Neuronal stem cell (in vitro differentiated cells): ENCODE data around the gene PSMD1.

Experiments
- DNase-seq: peaks from one replicate; pipeline ENCODE4 v3.0.0-alpha.2; 2013; ENCODE audit warnings: low spot score
- H2AFZ ChIP-seq: one replicate; pipeline ENCODE4 v1.6.1; 2013; ENCODE audit warnings: mild to moderate bottlenecking, low read length, inconsistent platforms
- H2AK5ac ChIP-seq: 2 replicates; pipeline ENCODE4 v1.6.1; 2013; ENCODE audit warnings: low read depth, mild to moderate bottlenecking, inconsistent platforms, low read length, moderate library complexity, mixed read lengths
- H2BK120ac ChIP-seq: 2 replicates; pipeline ENCODE4 v1.6.1; 2013; ENCODE audit warnings: low read depth, mild to moderate bottlenecking, inconsistent platforms, low read length, moderate library complexity, mixed read lengths
- H2BK12ac ChIP-seq: one replicate; pipeline ENCODE4 v1.6.1; 2013; ENCODE audit warnings: low read length, inconsistent platforms
- H2BK15ac ChIP-seq: 2 replicates; pipeline ENCODE4 v1.6.1; 2013; ENCODE audit warnings: mild to moderate bottlenecking, low read length, inconsistent platforms, mixed read lengths
- H2BK5ac ChIP-seq: one replicate; pipeline ENCODE4 v1.6.1; 2013; ENCODE audit warnings: inconsistent platforms, mild to moderate bottlenecking, low read length, moderate library complexity
- H3K14ac ChIP-seq: one replicate; pipeline ENCODE4 v1.6.1; 2013; ENCODE audit warnings: low read length, inconsistent platforms
- H3K18ac ChIP-seq: 2 replicates; pipeline ENCODE4 v1.6.1; 2013; ENCODE audit warnings: low read length, inconsistent platforms
- H3K23ac ChIP-seq: 2 replicates; pipeline ENCODE4 v1.6.1; 2013; ENCODE audit warnings: low read depth, mild to moderate bottlenecking, mixed read lengths, low read length, inconsistent platforms; ENCODE audit not compliant: poor library complexity
- H3K27ac ChIP-seq: replicated peaks from 3 replicates; pipeline ENCODE4 v1.5.1; 2013; ENCODE audit warnings: low read length, inconsistent platforms
- H3K27me3 ChIP-seq, 3 experiments: 2 replicates each; pipeline ENCODE4 v1.6.1; 2013; ENCODE audit warnings: low read length in 3 of 3, mild to moderate bottlenecking in 2 of 3, inconsistent platforms in 1 of 3, low read depth in 1 of 3, mixed read lengths in 1 of 3, moderate library complexity in 1 of 3; ENCODE audit not compliant: control insufficient read depth in 3 of 3, insufficient read depth in 3 of 3
- H3K36me3 ChIP-seq, 2 donors: replicated peaks in 1 of 2; 2 replicates each; pipeline ENCODE4 v1.6.1; 2013; ENCODE audit warnings: low read length in 2 of 2; ENCODE audit not compliant: control insufficient read depth in 2 of 2, insufficient read depth in 2 of 2
- H3K4ac ChIP-seq: 2 replicates; pipeline ENCODE4 v1.6.1; 2013; ENCODE audit warnings: inconsistent platforms, mild to moderate bottlenecking, low read length, moderate library complexity
- H3K4me1 ChIP-seq, 2 donors: 1 replicate in 1 of 2; 2 replicates in 1 of 2; pipeline ENCODE4 v1.6.1; 2013; ENCODE audit warnings: low read length in 2 of 2, low read depth in 1 of 2; ENCODE audit not compliant: control insufficient read depth in 2 of 2, insufficient read depth in 1 of 2
- H3K4me2 ChIP-seq: one replicate; pipeline ENCODE4 v1.6.1; 2013; ENCODE audit warnings: mild to moderate bottlenecking, low read length, inconsistent platforms; ENCODE audit not compliant: insufficient read depth, poor library complexity, severe bottlenecking
- H3K4me3 ChIP-seq, 2 donors: 2 replicates each; pipeline ENCODE4 v1.5.1; 2013; ENCODE audit warnings: low read length in 2 of 2, mild to moderate bottlenecking in 2 of 2, inconsistent platforms in 1 of 2, moderate library complexity in 1 of 2
- H3K79me1 ChIP-seq: one replicate; pipeline ENCODE4 v1.6.1; 2013; ENCODE audit warnings: low read depth, mild to moderate bottlenecking, inconsistent platforms, low read length, moderate library complexity
- H3K9ac ChIP-seq: one replicate; pipeline ENCODE4 v1.6.1; 2013; ENCODE audit warnings: mild to moderate bottlenecking, low read depth, low read length, inconsistent platforms; ENCODE audit not compliant: poor library complexity
- H3K9me3 ChIP-seq, 2 donors: replicated peaks in 1 of 2; 2 replicates each; pipeline versions ENCODE3 to v1.6.1; 2013; ENCODE audit warnings: low read length in 2 of 2, mild to moderate bottlenecking in 2 of 2, inconsistent platforms in 1 of 2, low read depth in 1 of 2, mixed read lengths in 1 of 2, moderate library complexity in 1 of 2; ENCODE audit not compliant: control insufficient read depth in 2 of 2, insufficient read depth in 1 of 2
- H4K8ac ChIP-seq: one replicate; pipeline ENCODE4 v1.6.1; 2013; ENCODE audit warnings: low read depth, mild to moderate bottlenecking, inconsistent platforms, low read length, moderate library complexity
- H4K91ac ChIP-seq: one replicate; pipeline ENCODE4 v1.6.1; 2013; ENCODE audit warnings: low read length, low read depth, mild to moderate bottlenecking, inconsistent platforms; ENCODE audit not compliant: poor library complexity
- WGBS, 2 donors: extraction: QIAGEN DNeasy Blood & Tissue Kit; methylation state at CpG; one replicate each; pipeline ENCODE4 v1.1.7; 2013; ENCODE audit warnings: missing lambda C conversion rate in 2 of 2, mixed read lengths in 1 of 2; ENCODE audit not compliant: insufficient read length in 2 of 2, insufficient replicate concordance in 1 of 2; ENCODE audit errors: extremely low coverage in 2 of 2; 5-methylcytosine and 5-hydroxymethylcytosine counted together

PSMD1 gene

DNA sequence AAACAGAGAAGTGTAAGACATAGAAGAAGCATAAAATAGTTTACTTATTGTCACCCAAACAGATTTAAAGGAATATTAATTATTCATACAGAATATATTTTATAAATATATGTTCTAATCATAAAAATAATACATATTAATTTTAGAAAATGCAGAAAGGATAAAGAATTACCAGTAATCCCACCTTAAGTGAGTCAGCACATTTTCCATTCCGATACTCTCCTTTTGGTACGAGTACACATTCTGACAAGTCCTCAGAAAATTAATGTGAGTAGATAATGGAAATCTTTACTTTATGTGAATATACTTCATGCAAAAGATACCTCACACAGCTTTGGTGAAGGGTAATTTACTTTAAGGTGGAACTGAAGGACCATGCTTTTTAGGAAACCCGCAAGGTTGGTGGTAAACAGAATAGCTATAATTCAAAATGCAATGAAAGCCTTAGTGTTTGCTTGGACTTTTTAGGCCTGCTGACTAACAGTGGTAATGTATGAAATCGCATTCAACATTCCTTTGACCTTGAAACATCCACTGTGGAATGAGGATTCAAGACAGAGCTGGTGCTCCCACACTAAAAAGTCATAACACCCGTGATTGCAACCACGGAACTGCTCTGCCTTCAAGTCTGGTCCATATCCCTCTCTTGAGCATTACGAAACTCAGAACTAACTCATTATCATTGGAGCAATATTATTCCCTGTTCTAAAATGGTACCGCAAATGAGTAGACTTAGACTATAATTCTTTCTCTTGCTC lies 96.3 kb downstream of the PSMD1 start:
- Histone ChIP-seq H3K27ac (no peak overlapping the region), H3K18ac (no peak overlapping the region), H2BK15ac (no peak overlapping the region), H2BK12ac (no peak overlapping the region), H2AFZ (no peak overlapping the region), H2BK120ac (no peak overlapping the region), H3K4me2 (no peak overlapping the region), H2AK5ac (no peak overlapping the region), H3K4ac (no peak overlapping the region), H3K9me3 (no peaks in the 10 kb centered on the region), H3K9ac (no peak overlapping the region), H3K23ac (no peak overlapping the region), H3K79me1 (no peaks in the 10 kb centered on the region), H4K91ac (no peak overlapping the region), H4K8ac (no peak overlapping the region), H3K36me3 (peaks cover 10 to 84% of the 10 kb centered on the region in 2 donors), H3K4me1 (no peaks in the 10 kb centered on the region), H3K14ac (no peak overlapping the region), H3K4me3 (no peak overlapping the region), H3K27me3 (no peaks in the 10 kb centered on the region), H2BK5ac (no peak overlapping the region)
- no peak for DNase-seq
- WGBS, 2 donors = no CpG with 5 or more reads among the region's 8 CpGs

DNA sequence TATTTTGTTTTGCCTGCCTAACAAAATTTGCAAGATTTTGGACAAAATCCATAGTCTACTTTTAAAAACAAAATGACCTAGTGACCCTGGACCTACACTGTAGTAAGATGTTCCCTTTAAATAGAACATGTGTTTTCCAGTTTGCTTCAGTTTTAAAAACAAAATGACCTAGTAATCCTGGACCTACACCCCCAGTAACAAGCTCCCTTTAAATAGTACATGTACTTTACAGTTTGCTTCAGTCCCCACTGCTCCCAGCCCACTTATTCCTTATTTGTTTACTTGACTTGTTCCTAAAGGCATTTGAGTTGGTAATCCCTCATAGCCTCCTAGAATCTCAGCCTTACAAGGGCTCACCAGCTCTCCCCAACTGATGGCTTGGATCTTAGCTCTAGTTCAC lies 102.6 kb downstream of the PSMD1 start:
- Histone ChIP-seq H3K23ac (no peak overlapping the region), H2AFZ (no peak overlapping the region), H3K14ac (no peak overlapping the region), H4K91ac (no peak overlapping the region), H2BK15ac (no peak overlapping the region), H3K4me1 (no peaks in the 10 kb centered on the region), H2BK5ac (no peak overlapping the region), H3K79me1 (no peaks in the 10 kb centered on the region), H2BK120ac (no peak overlapping the region), H2AK5ac (no peak overlapping the region), H3K4me2 (no peak overlapping the region), H3K18ac (no peak overlapping the region), H4K8ac (no peak overlapping the region), H3K36me3 (peaks cover 2 to 83% of the 10 kb centered on the region in 2 donors), H3K4me3 (no peak overlapping the region), H3K27ac (no peak overlapping the region), H2BK12ac (no peak overlapping the region), H3K9me3 (no peaks in the 10 kb centered on the region), H3K27me3 (no peaks in the 10 kb centered on the region), H3K4ac (no peak overlapping the region), H3K9ac (no peak overlapping the region)
- no peak for DNase-seq

DNA sequence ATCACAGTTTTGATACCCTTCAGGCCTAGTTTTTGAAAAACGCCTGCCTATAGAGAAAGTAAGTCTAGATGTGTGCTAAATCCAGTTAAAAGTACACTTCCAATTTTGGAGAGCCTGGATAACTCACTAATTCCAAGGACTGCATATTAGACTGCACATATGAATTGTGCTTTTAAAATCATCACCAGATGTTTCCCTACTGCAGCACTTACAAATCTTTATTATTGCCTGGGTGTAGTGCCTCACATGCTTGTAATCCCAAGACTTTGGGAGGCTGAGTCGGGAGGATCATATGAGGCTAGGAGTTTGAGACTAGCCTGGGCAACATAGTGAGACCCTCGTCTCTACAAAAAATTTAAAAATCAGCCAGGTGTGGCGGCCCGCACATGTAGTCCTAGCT lies 104.0 kb downstream of the PSMD1 start:
- no peak overlapping the region for H2BK5ac ChIP-seq
- no peak overlapping the region for H4K8ac ChIP-seq
- H3K79me1 ChIP-seq = no peaks in the 10 kb centered on the region
- H3K27me3 ChIP-seq = no peaks in the 10 kb centered on the region
- peaks cover 0 to 85% of the 10 kb centered on the region in 2 donors for H3K36me3 ChIP-seq
- H3K4me2 ChIP-seq = no peak overlapping the region
- WGBS, 2 donors = no CpG with 5 or more reads among the region's 5 CpGs
- H2AK5ac ChIP-seq = no peak overlapping the region
- H3K14ac ChIP-seq = no peak overlapping the region
- H3K23ac ChIP-seq = no peak overlapping the region
- no peak overlapping the region for H3K4me3 ChIP-seq
- H4K91ac ChIP-seq = no peak overlapping the region
- no peak overlapping the region for H3K4ac ChIP-seq
- H2BK12ac ChIP-seq = no peak overlapping the region
- no peak overlapping the region for H2BK15ac ChIP-seq
- no peaks in the 10 kb centered on the region for H3K9me3 ChIP-seq
- no peak overlapping the region for H3K27ac ChIP-seq
- no peak overlapping the region for H2BK120ac ChIP-seq
- no peak overlapping the region for H3K9ac ChIP-seq
- no peak overlapping the region for H3K18ac ChIP-seq
- no peak for DNase-seq
- no peaks in the 10 kb centered on the region for H3K4me1 ChIP-seq
- no peak overlapping the region for H2AFZ ChIP-seq

DNA sequence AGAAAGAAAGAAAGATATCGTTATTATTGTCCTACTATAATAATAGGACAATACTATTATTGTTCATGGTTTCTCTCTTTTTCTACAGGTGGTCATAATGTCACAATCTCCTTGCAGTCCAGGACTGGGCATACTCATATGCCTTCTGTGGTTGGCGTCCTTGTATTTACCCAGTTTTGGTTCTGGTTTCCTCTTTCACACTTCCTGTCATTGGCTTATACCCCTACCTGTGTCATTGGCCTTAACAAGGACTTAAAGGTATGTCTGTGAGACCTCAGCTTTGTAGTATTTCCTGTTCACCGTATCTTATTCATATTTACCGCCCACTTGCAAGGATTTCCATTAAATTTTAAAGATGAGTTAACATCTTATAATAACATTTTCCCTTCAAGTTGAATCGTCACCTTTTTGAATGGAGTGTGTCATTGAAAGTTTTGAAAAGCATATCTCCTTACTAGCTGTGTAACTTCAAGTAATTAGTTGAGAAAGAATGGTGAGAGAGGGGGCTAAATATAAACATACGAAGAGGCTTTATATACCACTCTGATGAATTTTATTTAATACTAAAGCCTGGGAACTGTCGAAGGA lies 104.7 kb downstream of the PSMD1 start:
- no peak for DNase-seq
- WGBS, 2 donors = no CpG with 5 or more reads among the region's 7 CpGs
- H3K4me1 ChIP-seq = no peaks in the 10 kb centered on the region

More for the DNA sequence above, 104.7 kb downstream of the PSMD1 start:
- no peak overlapping the region for H3K14ac ChIP-seq
- H2BK12ac ChIP-seq = no peak overlapping the region
- no peak overlapping the region for H3K4me2 ChIP-seq
- no peak overlapping the region for H4K91ac ChIP-seq
- H4K8ac ChIP-seq = no peak overlapping the region
- H3K4ac ChIP-seq = no peak overlapping the region
- peaks cover 4 to 85% of the 10 kb centered on the region in 2 donors for H3K36me3 ChIP-seq
- H3K27ac ChIP-seq = no peak overlapping the region
- H2BK5ac ChIP-seq = no peak overlapping the region
- no peak overlapping the region for H3K4me3 ChIP-seq
- no peak overlapping the region for H3K18ac ChIP-seq
- H3K9me3 ChIP-seq = no peaks in the 10 kb centered on the region
- no peak overlapping the region for H2AFZ ChIP-seq
- no peak overlapping the region for H3K9ac ChIP-seq
- no peaks in the 10 kb centered on the region for H3K27me3 ChIP-seq
- H2AK5ac ChIP-seq = no peak overlapping the region
- no peak overlapping the region for H3K23ac ChIP-seq
- H3K79me1 ChIP-seq = no peaks in the 10 kb centered on the region
- no peak overlapping the region for H2BK15ac ChIP-seq
- H2BK120ac ChIP-seq = no peak overlapping the region
